Measurements from ENCODE around the gene DPRX.
"Not testable (repeated sequence)": the region's sequence is repeated elsewhere in the genome, so short reads cannot be mapped to it uniquely, and the experiment has no call there.

Gene DPRX

GRCh38 chr19:53664760-53665159 is 33.0 kb downstream of the DPRX start:
- no peak overlapping the region for H3K4me3 ChIP-seq (ENCODE audit: insufficient read depth in 1 of 2, low read depth in 1 of 2, low read length in 2 of 2)
- H2BK15ac ChIP-seq (ENCODE audit: low read depth, poor library complexity, severe bottlenecking) = no peak overlapping the region
- no peaks in the 10 kb centered on the region for H3K4me1 ChIP-seq (ENCODE audit: control insufficient read depth, insufficient read depth, low read depth, low read length)
- no peak overlapping the region for H2BK12ac ChIP-seq (ENCODE audit: low read length in 2 of 2)
- WGBS = 85% methylated on average over 2 of the region's 2 CpGs
- no peak overlapping the region for H3K14ac ChIP-seq (ENCODE audit: low read length in 2 of 2)
- no peak overlapping the region for H2BK120ac ChIP-seq (ENCODE audit: low read depth, low read length)
- no peak overlapping the region for H3K18ac ChIP-seq (ENCODE audit: low read depth in 1 of 2, low read length in 2 of 2)
- no peak overlapping the region for H2BK5ac ChIP-seq (ENCODE audit: low read depth, low read length, poor library complexity, severe bottlenecking)
- H3K23ac ChIP-seq (ENCODE audit: low read length in 2 of 2) = no peak overlapping the region
- H3K4ac ChIP-seq (ENCODE audit: low read depth in 1 of 2, low read length in 2 of 2) = no peak overlapping the region
- H3K27me3 ChIP-seq (ENCODE audit: control insufficient read depth in 1 of 2, insufficient read depth in 1 of 2, low read length in 2 of 2) = no peaks in the 10 kb centered on the region
- no peak overlapping the region for H2AFZ ChIP-seq (ENCODE audit: low read depth, low read length)
- H3K9me3 ChIP-seq (ENCODE audit: control insufficient read depth, low read length) = peaks cover 5% of the 10 kb centered on the region
- no peak overlapping the region for H3K4me2 ChIP-seq (ENCODE audit: low read length, poor library complexity, severe bottlenecking)
- H2AK5ac ChIP-seq (ENCODE audit: low read length, severe bottlenecking) = no peak overlapping the region
- H4K8ac ChIP-seq (ENCODE audit: low read length) = no peak overlapping the region
- H3K79me1 ChIP-seq (replicated peaks; ENCODE audit: low read length, poor library complexity, severe bottlenecking) = no peaks in the 10 kb centered on the region
- H4K91ac ChIP-seq (ENCODE audit: low read length) = no peak overlapping the region
- H3K9ac ChIP-seq (ENCODE audit: low read length) = no peak overlapping the region
- no peaks in the 10 kb centered on the region for H3K36me3 ChIP-seq (ENCODE audit: control insufficient read depth in 1 of 2, insufficient read depth in 2 of 2, low read depth in 1 of 2, low read length in 2 of 2)
- DNase-seq = no peak
- no peak overlapping the region for H3K27ac ChIP-seq (ENCODE audit: low read length, poor library complexity, severe bottlenecking)

- not testable (repeated sequence) for H3K4ac ChIP-seq (ENCODE audit: low read depth in 1 of 2, low read length in 2 of 2); H2BK12ac ChIP-seq (ENCODE audit: low read length in 2 of 2); H3K27me3 ChIP-seq (ENCODE audit: control insufficient read depth in 1 of 2, insufficient read depth in 1 of 2, low read length in 2 of 2); H2BK120ac ChIP-seq (ENCODE audit: low read depth, low read length); H3K79me1 ChIP-seq (replicated peaks; ENCODE audit: low read length, poor library complexity, severe bottlenecking); H3K9me3 ChIP-seq (ENCODE audit: control insufficient read depth, low read length); H2AFZ ChIP-seq (ENCODE audit: low read depth, low read length); H3K36me3 ChIP-seq (ENCODE audit: control insufficient read depth in 1 of 2, insufficient read depth in 2 of 2, low read depth in 1 of 2, low read length in 2 of 2); H3K4me1 ChIP-seq (ENCODE audit: control insufficient read depth, insufficient read depth, low read depth, low read length); H3K9ac ChIP-seq (ENCODE audit: low read length); H4K8ac ChIP-seq (ENCODE audit: low read length); H2AK5ac ChIP-seq (ENCODE audit: low read length, severe bottlenecking); H3K23ac ChIP-seq (ENCODE audit: low read length in 2 of 2); H3K18ac ChIP-seq (ENCODE audit: low read depth in 1 of 2, low read length in 2 of 2); H3K4me3 ChIP-seq (ENCODE audit: insufficient read depth in 1 of 2, low read depth in 1 of 2, low read length in 2 of 2); H3K27ac ChIP-seq (ENCODE audit: low read length, poor library complexity, severe bottlenecking); H2BK15ac ChIP-seq (ENCODE audit: low read depth, poor library complexity, severe bottlenecking); H4K91ac ChIP-seq (ENCODE audit: low read length); H2BK5ac ChIP-seq (ENCODE audit: low read depth, low read length, poor library complexity, severe bottlenecking); H3K14ac ChIP-seq (ENCODE audit: low read length in 2 of 2); DNase-seq; H3K4me2 ChIP-seq (ENCODE audit: low read length, poor library complexity, severe bottlenecking)
- 90% methylated on average over 2 of the region's 3 CpGs for WGBS
Observed at GRCh38 chr19:53666331-53666730, 34.5 kb downstream of the DPRX start.

GRCh38 chr19:53668804-53669203 is 37.0 kb downstream of the DPRX start:
- H3K23ac ChIP-seq (ENCODE audit: low read length in 2 of 2); H3K14ac ChIP-seq (ENCODE audit: low read length in 2 of 2); H2BK120ac ChIP-seq (ENCODE audit: low read depth, low read length); H3K4ac ChIP-seq (ENCODE audit: low read depth in 1 of 2, low read length in 2 of 2); H4K8ac ChIP-seq (ENCODE audit: low read length); H3K36me3 ChIP-seq (ENCODE audit: control insufficient read depth in 1 of 2, insufficient read depth in 2 of 2, low read depth in 1 of 2, low read length in 2 of 2); H4K91ac ChIP-seq (ENCODE audit: low read length); H3K9ac ChIP-seq (ENCODE audit: low read length); H2AK5ac ChIP-seq (ENCODE audit: low read length, severe bottlenecking); DNase-seq; H3K4me1 ChIP-seq (ENCODE audit: control insufficient read depth, insufficient read depth, low read depth, low read length); H3K18ac ChIP-seq (ENCODE audit: low read depth in 1 of 2, low read length in 2 of 2); H2BK15ac ChIP-seq (ENCODE audit: low read depth, poor library complexity, severe bottlenecking); H3K27ac ChIP-seq (ENCODE audit: low read length, poor library complexity, severe bottlenecking); H2BK5ac ChIP-seq (ENCODE audit: low read depth, low read length, poor library complexity, severe bottlenecking); H3K79me1 ChIP-seq (replicated peaks; ENCODE audit: low read length, poor library complexity, severe bottlenecking); H3K4me3 ChIP-seq (ENCODE audit: insufficient read depth in 1 of 2, low read depth in 1 of 2, low read length in 2 of 2); H2BK12ac ChIP-seq (ENCODE audit: low read length in 2 of 2); H3K9me3 ChIP-seq (ENCODE audit: control insufficient read depth, low read length); H3K27me3 ChIP-seq (ENCODE audit: control insufficient read depth in 1 of 2, insufficient read depth in 1 of 2, low read length in 2 of 2); H3K4me2 ChIP-seq (ENCODE audit: low read length, poor library complexity, severe bottlenecking); H2AFZ ChIP-seq (ENCODE audit: low read depth, low read length): not testable (repeated sequence)
- WGBS = 91% methylated on average over 3 of the region's 3 CpGs

- Histone ChIP-seq H3K4ac (ENCODE audit: low read depth in 1 of 2, low read length in 2 of 2) (no peak overlapping the region), H2BK120ac (ENCODE audit: low read depth, low read length) (no peak overlapping the region), H3K9ac (ENCODE audit: low read length) (no peak overlapping the region), H3K36me3 (ENCODE audit: control insufficient read depth in 1 of 2, insufficient read depth in 2 of 2, low read depth in 1 of 2, low read length in 2 of 2) (no peaks in the 10 kb centered on the region), H3K79me1 (replicated peaks; ENCODE audit: low read length, poor library complexity, severe bottlenecking) (no peaks in the 10 kb centered on the region), H2BK12ac (ENCODE audit: low read length in 2 of 2) (no peak overlapping the region), H3K4me3 (ENCODE audit: insufficient read depth in 1 of 2, low read depth in 1 of 2, low read length in 2 of 2) (no peak overlapping the region), H2AFZ (ENCODE audit: low read depth, low read length) (no peak overlapping the region), H3K27ac (ENCODE audit: low read length, poor library complexity, severe bottlenecking) (no peak overlapping the region), H3K4me1 (ENCODE audit: control insufficient read depth, insufficient read depth, low read depth, low read length) (no peaks in the 10 kb centered on the region), H3K27me3 (ENCODE audit: control insufficient read depth in 1 of 2, insufficient read depth in 1 of 2, low read length in 2 of 2) (no peaks in the 10 kb centered on the region), H3K18ac (ENCODE audit: low read depth in 1 of 2, low read length in 2 of 2) (no peak overlapping the region), H3K9me3 (ENCODE audit: control insufficient read depth, low read length) (peaks cover 3% of the 10 kb centered on the region), H3K14ac (ENCODE audit: low read length in 2 of 2) (no peak overlapping the region), H4K91ac (ENCODE audit: low read length) (no peak overlapping the region), H4K8ac (ENCODE audit: low read length) (no peak overlapping the region), H2AK5ac (ENCODE audit: low read length, severe bottlenecking) (no peak overlapping the region), H2BK15ac (ENCODE audit: low read depth, poor library complexity, severe bottlenecking) (no peak overlapping the region), H3K23ac (ENCODE audit: low read length in 2 of 2) (no peak overlapping the region), H3K4me2 (ENCODE audit: low read length, poor library complexity, severe bottlenecking) (no peak overlapping the region), H2BK5ac (ENCODE audit: low read depth, low read length, poor library complexity, severe bottlenecking) (no peak overlapping the region)
- DNase-seq = no peak
- WGBS = 91% methylated on average over 3 of the region's 5 CpGs
Observed at GRCh38 chr19:53670345-53670744, 38.5 kb downstream of the DPRX start.
